Osteoblast (primary cell): ENCODE measurements around the gene TSACC. TPM values are rescaled to one million over a fixed set of nuclear protein-coding genes. Genes with fewer than 3 reads are reported as not detected.

ENCODE experiments used
- DNase-seq: peaks from one replicate; pipeline ENCODE4 v3.0.0; 2011; ENCODE audit warnings: low spot score, mixed read lengths; ENCODE audit not compliant: insufficient read length; ENCODE audit errors: missing footprints
- H2AFZ ChIP-seq: 2 replicates; pipeline ENCODE4 v1.6.0; 2011; ENCODE audit warnings: mild to moderate bottlenecking, low read length
- H3K27ac ChIP-seq: 2 replicates; pipeline ENCODE4 v1.5.1; 2011; ENCODE audit warnings: mild to moderate bottlenecking, low read depth, low read length, moderate library complexity
- H3K27me3 ChIP-seq: 2 replicates; pipeline ENCODE4 v1.6.0; 2012; ENCODE audit warnings: mild to moderate bottlenecking, control low read depth, inconsistent platforms, low read length, moderate library complexity; ENCODE audit not compliant: insufficient read depth
- H3K36me3 ChIP-seq: 2 replicates; pipeline ENCODE4 v1.5.1; 2011; ENCODE audit warnings: mild to moderate bottlenecking, low read length, control low read depth, moderate library complexity; ENCODE audit not compliant: insufficient read depth
- H3K4me1 ChIP-seq: 2 replicates; pipeline ENCODE4 v1.5.1; 2011; ENCODE audit warnings: mild to moderate bottlenecking, low read length, control low read depth, moderate library complexity; ENCODE audit not compliant: insufficient read depth
- H3K4me2 ChIP-seq: 2 replicates; pipeline ENCODE4 v1.6.0; 2011; ENCODE audit warnings: mild to moderate bottlenecking, low read length; ENCODE audit not compliant: insufficient read depth
- H3K4me3 ChIP-seq: fragments of 200-600 bp; sonication (generic); 3 replicates; pipeline ENCODE4 v1.5.1; 2012; ENCODE audit warnings: mild to moderate bottlenecking, low read length, inconsistent platforms; ENCODE audit not compliant: insufficient read depth
- H3K79me2 ChIP-seq: 2 replicates; pipeline ENCODE4 v1.6.0; 2012; ENCODE audit warnings: mild to moderate bottlenecking, low read length, control low read depth, inconsistent platforms; ENCODE audit not compliant: insufficient read depth
- H3K9me3 ChIP-seq: 2 replicates; pipeline ENCODE4 v1.5.1; 2011; ENCODE audit warnings: low read depth, low read length, control low read depth
- H4K20me1 ChIP-seq: 2 replicates; pipeline ENCODE4 v1.6.0; 2012; ENCODE audit warnings: mild to moderate bottlenecking, low read length, control low read depth; ENCODE audit not compliant: insufficient read depth
- total RNA-seq: library from RNA; depleted of rRNA; stranded (reverse); fragments of >200 nt; gene quantifications from 2 replicates; pipeline ENCODE4 v1.2.3, GENCODE V29; 2012
- TF ChIP-seq, protein P1 (sequence below): IDR thresholded peaks from 2 replicates; pipeline ENCODE4 v1.5.1; 2011; ENCODE audit warnings: mild to moderate bottlenecking, low read depth, low read length, moderate library complexity; ENCODE audit errors: extremely low read depth

TSACC gene
- 0.36 TPM in 1 of 2 replicates, not detected in the other for total RNA-seq

DNA sequence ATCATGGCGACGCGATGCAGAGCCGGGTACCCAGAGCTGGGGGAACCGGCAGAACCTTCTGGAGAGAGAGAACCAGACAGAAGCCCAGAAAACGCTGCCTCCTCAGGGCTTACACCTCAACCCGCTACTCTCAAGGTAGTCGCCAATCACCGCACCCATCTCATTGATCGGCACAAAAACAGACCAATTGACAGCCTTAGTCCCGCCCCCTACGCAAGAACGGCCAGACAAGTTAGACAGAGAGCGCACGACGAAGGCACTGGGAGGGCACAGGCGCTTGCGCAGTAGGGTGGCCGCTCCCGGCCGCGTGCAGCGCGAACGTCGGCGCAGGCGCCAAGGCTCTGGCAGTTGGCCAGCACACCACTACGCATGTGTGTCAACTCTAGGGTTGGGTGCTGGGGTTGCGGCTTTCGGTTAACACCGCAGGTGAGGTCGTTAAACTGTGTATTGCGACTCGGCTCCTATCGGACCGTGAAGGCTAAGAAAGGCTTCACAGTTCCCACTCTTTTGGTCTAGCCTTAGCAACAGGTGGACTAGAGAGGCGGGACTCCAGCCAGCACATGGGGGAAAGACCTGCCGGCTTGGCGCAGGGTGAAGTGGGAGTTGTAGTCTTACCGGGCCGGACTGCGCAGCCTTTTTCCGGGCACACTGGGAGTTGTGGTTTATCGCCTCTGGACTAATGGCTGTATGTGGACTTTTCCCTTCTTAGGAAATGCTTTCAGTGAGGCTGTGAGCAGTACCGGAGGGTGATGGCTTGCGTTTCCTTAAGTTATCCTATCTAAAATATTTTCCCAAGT is at the start of gene TSACC, which contains the start of gene CCT3:
TSACC (plus strand) TSS at position 347 of the 797 bp plus-strand sequence. CDS start 1,232 bp downstream, outside the sequence.
CCT3 (minus strand) TSS at position 113 of the 797 bp plus-strand sequence; CDS start at position 5, 108 bp downstream.
- Histone ChIP-seq H3K4me1 (peaks cover 16% of the 10 kb centered on the region), H3K4me3 (peak within 1 kb of the TSS; percentile 97), H3K4me2 (peak within 1 kb of the TSS; percentile 97), H3K9me3 (no peaks in the 10 kb centered on the region), H3K79me2 (peaks cover 40% of the 10 kb centered on the region), H2AFZ (peak within 1 kb of the TSS; percentile 99), H3K27me3 (peaks cover 3% of the 10 kb centered on the region), H4K20me1 (peaks cover 23% of the 10 kb centered on the region), H3K27ac (peak within 1 kb of the TSS; percentile 84), H3K36me3 (peaks cover 31% of the 10 kb centered on the region)
- peak; percentile 99 for DNase-seq
- TF ChIP-seq, protein P1, sequence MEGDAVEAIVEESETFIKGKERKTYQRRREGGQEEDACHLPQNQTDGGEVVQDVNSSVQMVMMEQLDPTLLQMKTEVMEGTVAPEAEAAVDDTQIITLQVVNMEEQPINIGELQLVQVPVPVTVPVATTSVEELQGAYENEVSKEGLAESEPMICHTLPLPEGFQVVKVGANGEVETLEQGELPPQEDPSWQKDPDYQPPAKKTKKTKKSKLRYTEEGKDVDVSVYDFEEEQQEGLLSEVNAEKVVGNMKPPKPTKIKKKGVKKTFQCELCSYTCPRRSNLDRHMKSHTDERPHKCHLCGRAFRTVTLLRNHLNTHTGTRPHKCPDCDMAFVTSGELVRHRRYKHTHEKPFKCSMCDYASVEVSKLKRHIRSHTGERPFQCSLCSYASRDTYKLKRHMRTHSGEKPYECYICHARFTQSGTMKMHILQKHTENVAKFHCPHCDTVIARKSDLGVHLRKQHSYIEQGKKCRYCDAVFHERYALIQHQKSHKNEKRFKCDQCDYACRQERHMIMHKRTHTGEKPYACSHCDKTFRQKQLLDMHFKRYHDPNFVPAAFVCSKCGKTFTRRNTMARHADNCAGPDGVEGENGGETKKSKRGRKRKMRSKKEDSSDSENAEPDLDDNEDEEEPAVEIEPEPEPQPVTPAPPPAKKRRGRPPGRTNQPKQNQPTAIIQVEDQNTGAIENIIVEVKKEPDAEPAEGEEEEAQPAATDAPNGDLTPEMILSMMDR = no peak

DNA sequence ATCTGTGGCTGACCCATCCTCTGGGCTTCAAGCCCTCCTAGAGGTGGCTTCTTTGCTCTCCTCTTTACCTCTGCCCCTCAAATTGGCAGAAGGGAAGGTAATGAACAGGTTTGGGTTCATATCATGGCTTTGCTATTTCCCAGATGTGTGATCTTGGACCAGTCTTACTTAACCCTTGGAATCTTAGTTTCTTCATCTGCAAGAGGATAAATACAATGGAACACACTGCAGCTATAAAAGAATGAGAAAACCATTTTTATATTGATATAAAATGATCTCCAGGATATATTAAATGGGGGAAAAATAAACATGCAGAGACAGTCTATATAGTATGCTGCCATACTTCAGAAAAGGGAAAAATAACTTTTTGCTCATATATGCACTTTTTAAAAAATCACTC is 48.5 kb upstream of the TSACC start:
- Histone ChIP-seq H3K36me3 (peaks cover 18% of the 10 kb centered on the region), H3K4me2 (no peak overlapping the region), H3K79me2 (peaks cover 23% of the 10 kb centered on the region), H3K27me3 (no peaks in the 10 kb centered on the region), H4K20me1 (no peaks in the 10 kb centered on the region), H3K9me3 (no peaks in the 10 kb centered on the region), H3K4me1 (peaks cover 18% of the 10 kb centered on the region), H3K27ac (no peak overlapping the region), H2AFZ (no peak overlapping the region), H3K4me3 (no peak overlapping the region)
- DNase-seq = no peak
- TF ChIP-seq, protein P1 = no peak

DNA sequence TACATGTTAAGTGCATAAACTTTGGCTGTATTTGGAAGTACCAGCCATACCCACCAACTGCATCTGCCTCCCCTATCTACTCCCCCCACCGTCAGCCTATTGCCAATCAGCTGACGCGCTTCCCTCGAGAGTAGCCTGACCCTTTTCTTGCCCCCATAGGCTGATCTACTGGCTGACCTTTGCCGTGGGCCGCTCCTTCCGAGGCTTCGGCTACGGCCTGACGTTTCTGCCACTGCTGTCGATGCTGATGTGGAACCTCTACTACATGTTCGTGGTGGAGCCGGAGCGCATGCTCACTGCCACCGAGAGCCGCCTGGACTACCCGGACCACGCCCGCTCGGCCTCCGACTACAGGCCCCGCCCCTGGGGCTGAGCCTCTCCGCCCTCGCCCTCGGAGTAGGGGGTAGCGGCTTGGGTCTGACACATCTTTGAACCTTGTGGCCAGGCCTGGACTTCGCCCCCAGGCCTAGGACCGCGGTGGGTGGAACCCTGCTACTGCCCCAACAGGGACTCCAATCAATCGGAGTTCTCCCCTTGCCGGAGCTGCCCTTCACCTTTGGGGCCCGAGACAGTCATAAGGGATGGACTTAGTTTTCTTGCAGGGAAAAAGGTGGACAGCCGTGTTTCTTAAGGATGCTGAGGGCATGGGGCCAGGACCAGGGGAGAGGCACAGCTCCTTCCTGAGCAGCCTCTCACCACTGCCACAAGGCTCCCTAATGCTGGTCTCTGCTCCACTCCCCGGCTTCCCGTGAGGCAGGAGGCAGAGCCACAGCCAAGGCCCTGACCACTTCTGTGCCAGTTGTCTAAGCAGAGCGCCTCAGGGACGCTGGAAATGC is 46.9 kb upstream of the TSACC start:
- Histone ChIP-seq H4K20me1 (no peaks in the 10 kb centered on the region), H2AFZ (peak overlapping the region; percentile 99), H3K9me3 (no peaks in the 10 kb centered on the region), H3K4me1 (peaks cover 24% of the 10 kb centered on the region), H3K4me2 (peak overlapping the region; percentile 92), H3K27me3 (no peaks in the 10 kb centered on the region), H3K36me3 (peaks cover 18% of the 10 kb centered on the region), H3K27ac (peak overlapping the region; percentile 66), H3K79me2 (peaks cover 32% of the 10 kb centered on the region), H3K4me3 (peak overlapping the region; percentile 86)
- peak; percentile 97 for DNase-seq
- TF ChIP-seq, protein P1 = no peak

DNA sequence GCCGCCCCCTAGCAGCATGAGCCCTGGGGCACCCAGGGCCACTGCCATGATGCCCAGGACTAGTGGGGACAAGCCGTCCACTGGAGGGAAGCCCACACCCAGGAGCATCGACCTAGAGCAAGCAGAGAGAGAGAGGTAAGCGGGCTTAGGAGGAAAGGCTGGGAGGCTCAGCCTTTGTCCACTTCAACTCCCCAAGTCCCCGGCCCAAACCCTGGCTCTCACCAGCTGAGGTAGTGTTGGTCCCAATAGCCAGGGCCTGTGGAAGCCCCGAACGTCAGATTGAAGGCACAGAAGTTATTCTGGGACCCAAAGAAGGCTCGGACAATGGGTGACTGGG is 45.3 kb upstream of the TSACC start:
- Histone ChIP-seq H3K9me3 (no peaks in the 10 kb centered on the region), H3K27me3 (no peaks in the 10 kb centered on the region)

More for the DNA sequence above, 45.3 kb upstream of the TSACC start:
- H2AFZ ChIP-seq = no peak overlapping the region
- H3K36me3 ChIP-seq = peaks cover 18% of the 10 kb centered on the region
- TF ChIP-seq, protein P1 = no peak
- H3K79me2 ChIP-seq = peaks cover 32% of the 10 kb centered on the region
- H3K27ac ChIP-seq = no peak overlapping the region
- no peaks in the 10 kb centered on the region for H4K20me1 ChIP-seq
- H3K4me3 ChIP-seq = no peak overlapping the region
- DNase-seq = no peak
- peaks cover 24% of the 10 kb centered on the region for H3K4me1 ChIP-seq
- no peak overlapping the region for H3K4me2 ChIP-seq
